Adipose tissue (tissue), 3 donors: ENCODE data around the gene TBL1XR1. TPM values are rescaled to one million over a fixed set of nuclear protein-coding genes. Genes with fewer than 3 reads are reported as not detected.
"Not testable (repeated sequence)": the region's sequence is repeated elsewhere in the genome, so short reads cannot be mapped to it uniquely, and the experiment has no call there.

Experiments used
- H3K27ac ChIP-seq: one replicate; pipeline ENCODE4 v1.5.1; 2013; ENCODE audit warnings: low read depth, low read length
- WGBS, 3 donors: extraction: QIAGEN DNeasy Blood & Tissue Kit; methylation state at CpG; one replicate each; pipeline ENCODE4 v1.1.7; 2013; 5-methylcytosine and 5-hydroxymethylcytosine counted together
- polyA plus RNA-seq, 3 donors: library from polyadenylated mRNA; stranded (reverse); fragments of 200-250 nt; gene quantifications; one replicate each; pipeline ENCODE4 v1.2.3, GENCODE V29; 2013
- donor health status: healthy with polysubstance abuse.
- donor health status: Bipolar disorder and iron deficiency.
- donor health status: healthy.

Gene TBL1XR1
- polyA plus RNA-seq, 3 donors = 10.8 to 34.0 (median 16.0) TPM

- H3K27ac ChIP-seq = no peak overlapping the region
- WGBS, 3 donors = 40 to 57% (median 47%) methylated on average over 5 of the region's 5 CpGs
Measured at GRCh38 chr3:177190756-177191681, 6.3 kb downstream of the TBL1XR1 start.

GRCh38 chr3:177190184-177190583 is 7.1 kb downstream of the TBL1XR1 start:
- WGBS, 3 donors = 91 to 97% (median 94%) methylated on average over 5 of the region's 5 CpGs
- not testable (repeated sequence) for H3K27ac ChIP-seq

GRCh38 chr3:177188325-177188724 is 9.0 kb downstream of the TBL1XR1 start:
- H3K27ac ChIP-seq = not testable (repeated sequence)
- 71 to 79% (median 76%) methylated on average over 4 of the region's 4 CpGs for WGBS, 3 donors

GRCh38 chr3:177186306-177186705 is 11.0 kb downstream of the TBL1XR1 start:
- no peak overlapping the region for H3K27ac ChIP-seq
- WGBS, 3 donors = 64 to 80% (median 76%) methylated on average over 1 of the region's 1 CpG

- WGBS, 3 donors = 82 to 88% (median 87%) methylated on average over 7 of the region's 7 CpGs
- no peak overlapping the region for H3K27ac ChIP-seq
Measured at GRCh38 chr3:177185035-177185574, 12.2 kb downstream of the TBL1XR1 start.

GRCh38 chr3:177184602-177185001 is 12.7 kb downstream of the TBL1XR1 start:
- WGBS, 3 donors = 90 to 96% (median 94%) methylated on average over 3 of the region's 3 CpGs
- H3K27ac ChIP-seq = not testable (repeated sequence)

GRCh38 chr3:177182352-177182751 is 14.9 kb downstream of the TBL1XR1 start:
- WGBS, 3 donors = 76 to 90% (median 86%) methylated on average over 1 of the region's 1 CpG

GRCh38 chr3:177181418-177181817 is 15.9 kb downstream of the TBL1XR1 start:
- no peak overlapping the region for H3K27ac ChIP-seq
- 75 to 94% (median 92%) methylated on average over 5 of the region's 5 CpGs for WGBS, 3 donors

More at GRCh38 chr3:177182352-177182751, 14.9 kb downstream of the TBL1XR1 start:
- H3K27ac ChIP-seq = no peak overlapping the region

GRCh38 chr3:177180506-177180905 is 16.8 kb downstream of the TBL1XR1 start:
- WGBS, 3 donors = 96% methylated on average over 5 of the region's 5 CpGs
- H3K27ac ChIP-seq = no peak overlapping the region

GRCh38 chr3:177179281-177180067 is 17.8 kb downstream of the TBL1XR1 start:
- 72 to 89% (median 86%) methylated on average over 10 of the region's 10 CpGs for WGBS, 3 donors
- no peak overlapping the region for H3K27ac ChIP-seq

- no peak overlapping the region for H3K27ac ChIP-seq
- WGBS, 3 donors = 27 to 65% (median 60%) methylated on average over 8 of the region's 8 CpGs
Measured at GRCh38 chr3:177177749-177178221, 19.5 kb downstream of the TBL1XR1 start.

GRCh38 chr3:177174607-177175170 is 22.6 kb downstream of the TBL1XR1 start:
- no peak overlapping the region for H3K27ac ChIP-seq
- WGBS, 3 donors = 40 to 70% (median 68%) methylated on average over 5 of the region's 5 CpGs

- H3K27ac ChIP-seq = no peak overlapping the region
- 67 to 87% (median 84%) methylated on average over 4 of the region's 4 CpGs for WGBS, 3 donors
Measured at GRCh38 chr3:177169936-177170722, 27.2 kb downstream of the TBL1XR1 start.

GRCh38 chr3:177168431-177168830 is 28.9 kb downstream of the TBL1XR1 start:
- WGBS, 3 donors = 80 to 90% (median 83%) methylated on average over 4 of the region's 4 CpGs
- H3K27ac ChIP-seq = no peak overlapping the region

GRCh38 chr3:177162742-177163141 is 34.5 kb downstream of the TBL1XR1 start:
- WGBS, 3 donors = 68 to 89% (median 81%) methylated on average over 4 of the region's 4 CpGs
- no peak overlapping the region for H3K27ac ChIP-seq

- 97 to 100% (median 100%) methylated on average over 2 of the region's 2 CpGs for WGBS, 3 donors
Measured at GRCh38 chr3:177161603-177162002, 35.7 kb downstream of the TBL1XR1 start.

GRCh38 chr3:177158461-177158860 is 38.8 kb downstream of the TBL1XR1 start:
- WGBS, 3 donors = 96 to 99% (median 96%) methylated on average over 8 of the region's 8 CpGs
- H3K27ac ChIP-seq = no peak overlapping the region

More at GRCh38 chr3:177161603-177162002, 35.7 kb downstream of the TBL1XR1 start:
- not testable (repeated sequence) for H3K27ac ChIP-seq

GRCh38 chr3:177157492-177157891 is 39.8 kb downstream of the TBL1XR1 start:
- 86 to 88% (median 86%) methylated on average over 4 of the region's 4 CpGs for WGBS, 3 donors
- H3K27ac ChIP-seq = no peak overlapping the region
